ENCODE results near the gene SERPINB13. TPM values are rescaled to one million over a fixed set of nuclear protein-coding genes. Genes with fewer than 3 reads are reported as not detected.

The SERPINB13 gene
- total RNA-seq, 1 donor = not detected

DNA sequence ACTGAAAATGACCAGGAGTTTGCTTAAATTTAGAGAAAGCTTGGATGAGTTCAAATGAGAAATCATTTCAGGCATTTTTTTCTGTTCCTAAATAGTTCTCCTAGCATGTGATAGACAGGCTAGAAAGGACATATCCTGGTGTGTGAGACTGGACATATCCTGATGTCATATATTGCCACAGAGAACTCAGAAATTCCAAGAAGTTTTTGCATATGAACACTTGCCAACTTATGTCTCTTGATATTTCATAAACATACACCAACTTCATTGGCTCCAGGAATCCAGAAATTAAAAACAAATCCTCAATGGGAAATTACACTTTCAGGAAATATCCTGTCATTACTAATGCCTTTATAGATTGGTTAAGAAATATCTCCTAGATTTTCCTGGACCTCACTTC lies 59.8 kb downstream of the SERPINB13 start:
- H3K4me3 ChIP-seq (ENCODE audit: insufficient read depth, low read length) = no peak overlapping the region
- no peaks in the 10 kb centered on the region for H3K79me2 ChIP-seq (ENCODE audit: insufficient read depth, low read length)
- DNase-seq (ENCODE audit: insufficient read length, low spot score, missing footprints) = no peak
- no peak overlapping the region for H3K4me2 ChIP-seq (ENCODE audit: insufficient read depth, low read length)
- no peaks in the 10 kb centered on the region for H3K36me3 ChIP-seq (ENCODE audit: insufficient read depth, low read length)
- H3K27me3 ChIP-seq (ENCODE audit: insufficient read depth, low read length) = no peaks in the 10 kb centered on the region
- TF ChIP-seq, protein P1, sequence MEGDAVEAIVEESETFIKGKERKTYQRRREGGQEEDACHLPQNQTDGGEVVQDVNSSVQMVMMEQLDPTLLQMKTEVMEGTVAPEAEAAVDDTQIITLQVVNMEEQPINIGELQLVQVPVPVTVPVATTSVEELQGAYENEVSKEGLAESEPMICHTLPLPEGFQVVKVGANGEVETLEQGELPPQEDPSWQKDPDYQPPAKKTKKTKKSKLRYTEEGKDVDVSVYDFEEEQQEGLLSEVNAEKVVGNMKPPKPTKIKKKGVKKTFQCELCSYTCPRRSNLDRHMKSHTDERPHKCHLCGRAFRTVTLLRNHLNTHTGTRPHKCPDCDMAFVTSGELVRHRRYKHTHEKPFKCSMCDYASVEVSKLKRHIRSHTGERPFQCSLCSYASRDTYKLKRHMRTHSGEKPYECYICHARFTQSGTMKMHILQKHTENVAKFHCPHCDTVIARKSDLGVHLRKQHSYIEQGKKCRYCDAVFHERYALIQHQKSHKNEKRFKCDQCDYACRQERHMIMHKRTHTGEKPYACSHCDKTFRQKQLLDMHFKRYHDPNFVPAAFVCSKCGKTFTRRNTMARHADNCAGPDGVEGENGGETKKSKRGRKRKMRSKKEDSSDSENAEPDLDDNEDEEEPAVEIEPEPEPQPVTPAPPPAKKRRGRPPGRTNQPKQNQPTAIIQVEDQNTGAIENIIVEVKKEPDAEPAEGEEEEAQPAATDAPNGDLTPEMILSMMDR (IDR thresholded peaks at IDR 0.05; ENCODE audit: extremely low read depth, low read depth, low read length) = no peak
- H2AFZ ChIP-seq (ENCODE audit: low read length) = no peak overlapping the region
- no peaks in the 10 kb centered on the region for H4K20me1 ChIP-seq (ENCODE audit: insufficient read depth, low read length)
- H3K9me3 ChIP-seq (ENCODE audit: low read depth, low read length) = no peaks in the 10 kb centered on the region
- H3K27ac ChIP-seq (ENCODE audit: low read depth, low read length) = no peak overlapping the region
- H3K4me1 ChIP-seq (ENCODE audit: insufficient read depth, low read length) = no peaks in the 10 kb centered on the region

DNA sequence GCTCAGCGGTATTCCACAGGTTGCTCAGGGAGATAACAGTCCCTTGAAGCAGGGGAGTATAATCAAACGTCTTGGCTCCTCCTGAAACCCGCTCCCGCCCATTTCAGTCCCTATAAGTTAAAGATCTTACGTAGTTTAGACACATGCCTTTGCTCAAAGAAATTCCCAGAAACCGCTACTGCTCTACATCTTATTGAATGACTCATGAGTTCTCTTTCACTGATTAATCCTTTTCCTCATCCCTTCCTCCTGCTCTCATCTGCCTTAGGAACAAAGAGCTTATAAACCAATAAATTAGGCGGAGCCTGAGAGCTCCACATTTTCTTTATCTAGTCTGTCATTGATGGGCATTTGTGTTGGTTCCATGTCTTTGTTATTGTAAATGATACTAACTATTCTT lies 61.1 kb downstream of the SERPINB13 start:
- DNase-seq (ENCODE audit: insufficient read length, low spot score, missing footprints) = no peak
- H3K79me2 ChIP-seq (ENCODE audit: insufficient read depth, low read length) = no peaks in the 10 kb centered on the region
- H3K27me3 ChIP-seq (ENCODE audit: insufficient read depth, low read length) = no peaks in the 10 kb centered on the region
- no peaks in the 10 kb centered on the region for H3K9me3 ChIP-seq (ENCODE audit: low read depth, low read length)
- no peaks in the 10 kb centered on the region for H4K20me1 ChIP-seq (ENCODE audit: insufficient read depth, low read length)
- H3K4me3 ChIP-seq (ENCODE audit: insufficient read depth, low read length) = no peak overlapping the region
- H3K27ac ChIP-seq (ENCODE audit: low read depth, low read length) = no peak overlapping the region
- TF ChIP-seq, protein P1 (IDR thresholded peaks at IDR 0.05; ENCODE audit: extremely low read depth, low read depth, low read length) = no peak
- H3K4me2 ChIP-seq (ENCODE audit: insufficient read depth, low read length) = no peak overlapping the region
- no peak overlapping the region for H2AFZ ChIP-seq (ENCODE audit: low read length)
- H3K4me1 ChIP-seq (ENCODE audit: insufficient read depth, low read length) = no peaks in the 10 kb centered on the region
- H3K36me3 ChIP-seq (ENCODE audit: insufficient read depth, low read length) = no peaks in the 10 kb centered on the region

Other genes with a start within 250 kb of the SERPINB13 start
- gene KDSR, start 220.1 kb upstream of the SERPINB13 start, total RNA-seq = 46.3 and 53.0 TPM in 2 replicates
- 42.4 and 47.4 TPM in 2 replicates for gene VPS4B, start 164.9 kb upstream of the SERPINB13 start, total RNA-seq
- gene SERPINB5, start 110.4 kb upstream of the SERPINB13 start, total RNA-seq = not detected in 2 replicates
- not detected in 2 replicates for gene SERPINB12, start 45.0 kb upstream of the SERPINB13 start, total RNA-seq
- gene SERPINB4, start 56.9 kb downstream of the SERPINB13 start, total RNA-seq = 0.29 TPM in 1 of 2 replicates, not detected in the other
- gene SERPINB3, start 74.5 kb downstream of the SERPINB13 start, total RNA-seq = not detected in 2 replicates
- not detected in 2 replicates for gene SERPINB11, start 115.6 kb downstream of the SERPINB13 start, total RNA-seq
- gene SERPINB7, start 188.1 kb downstream of the SERPINB13 start, total RNA-seq = 0.36 and 0.88 TPM in 2 replicates